HepG2 (cell line): ENCODE data around the gene TEKT5. TPM values are rescaled to one million over a fixed set of nuclear protein-coding genes. Genes with fewer than 3 reads are reported as not detected.

Source experiments
- ATF3 ChIP-seq: sonication (generic); formaldehyde crosslinking; IDR thresholded peaks from 2 replicates; pipeline ENCODE4 v1.4.0; 2020; ENCODE audit warnings: missing genetic modification reagents
- FOSL1 ChIP-seq: sonication (generic); formaldehyde crosslinking; IDR thresholded peaks from 2 replicates; pipeline ENCODE4 v1.9.0; 2021; ENCODE audit warnings: missing genetic modification reagents, borderline replicate concordance
- GATA4 ChIP-seq: sonication (generic); IDR thresholded peaks from 2 replicates; pipeline ENCODE4 v1.6.1; 2016; ENCODE audit warnings: antibody characterized with exemption, low read depth, borderline replicate concordance
- HBP1 ChIP-seq: IDR thresholded peaks from 2 replicates; pipeline ENCODE4 v1.6.1; 2016; ENCODE audit warnings: low read depth, control low read depth
- HOXA9 ChIP-seq: sonication (generic); formaldehyde crosslinking; IDR thresholded peaks from 2 replicates; pipeline ENCODE4 v1.8.1; 2022; ENCODE audit warnings: missing genetic modification reagents, mild to moderate bottlenecking, moderate library complexity, borderline replicate concordance
- IKZF4 ChIP-seq: sonication (generic); formaldehyde crosslinking; IDR thresholded peaks from 2 replicates; pipeline ENCODE4 v1.5.1; 2020; ENCODE audit warnings: borderline replicate concordance, mild to moderate bottlenecking, low read depth, missing genetic modification reagents; ENCODE audit errors: not compliant biosample characterization
- MEF2D ChIP-seq: sonication (generic); formaldehyde crosslinking; IDR thresholded peaks from 2 replicates; pipeline ENCODE4 v1.5.1; 2020; ENCODE audit warnings: mild to moderate bottlenecking, missing genetic modification reagents
- MXI1 ChIP-seq: IDR thresholded peaks from 3 replicates; pipeline ENCODE4 v1.6.1; 2012; ENCODE audit warnings: low read depth, low read length, inconsistent platforms, borderline replicate concordance
- PAF1 ChIP-seq: IDR thresholded peaks from 2 replicates; pipeline ENCODE4 v1.6.1; 2016; ENCODE audit warnings: missing genetic modification reagents, missing compliant biosample characterization
- REL ChIP-seq: sonication (generic); formaldehyde crosslinking; conservative IDR thresholded peaks from 2 replicates; pipeline ENCODE4 v1.8.0; 2022; ENCODE audit warnings: mild to moderate bottlenecking, missing genetic modification reagents, moderate library complexity
- SRY ChIP-seq: sonication (generic); formaldehyde crosslinking; IDR thresholded peaks from 2 replicates; pipeline ENCODE4 v1.8.0; 2022; ENCODE audit warnings: mild to moderate bottlenecking, missing genetic modification reagents
- TBP ChIP-seq: sonication (generic); formaldehyde crosslinking; IDR thresholded peaks from 2 replicates; pipeline ENCODE4 v1.5.0; 2020; ENCODE audit warnings: missing genetic modification reagents
- XRCC5 ChIP-seq: fragments of 200-400 bp; formaldehyde crosslinking; optimal IDR thresholded peaks from 2 replicates; pipeline ENCODE3; 2017; ENCODE audit warnings: mild to moderate bottlenecking, low read length
- ZNF136 ChIP-seq: sonication (generic); formaldehyde crosslinking; IDR thresholded peaks from 2 replicates; pipeline ENCODE4 v1.8.1; 2022; ENCODE audit warnings: low read depth, mild to moderate bottlenecking, moderate library complexity, missing genetic modification reagents
- ZNF138 ChIP-seq: sonication (generic); formaldehyde crosslinking; IDR thresholded peaks from 2 replicates; pipeline ENCODE4 v1.5.0; 2020; ENCODE audit warnings: mild to moderate bottlenecking, low read depth, missing genetic modification reagents
- ZNF350 ChIP-seq: sonication (generic); formaldehyde crosslinking; IDR thresholded peaks from 2 replicates; pipeline ENCODE4 v1.4.0; 2020; ENCODE audit warnings: mild to moderate bottlenecking, low read depth, missing genetic modification reagents, borderline replicate concordance
- ZNF382 ChIP-seq: sonication (generic); formaldehyde crosslinking; IDR thresholded peaks from 2 replicates; pipeline ENCODE4 v1.5.0; 2020; ENCODE audit warnings: missing genetic modification reagents, mild to moderate bottlenecking, borderline replicate concordance
- ZNF383 ChIP-seq: sonication (generic); formaldehyde crosslinking; IDR thresholded peaks from 2 replicates; pipeline ENCODE4 v1.4.0; 2020; ENCODE audit warnings: missing genetic modification reagents, mild to moderate bottlenecking, borderline replicate concordance
- ZNF460 ChIP-seq: sonication (generic); formaldehyde crosslinking; IDR thresholded peaks from 2 replicates; pipeline ENCODE4 v1.5.1; 2020; ENCODE audit warnings: missing genetic modification reagents, mild to moderate bottlenecking, borderline replicate concordance
- ZNF510 ChIP-seq: sonication (generic); formaldehyde crosslinking; IDR thresholded peaks from 2 replicates; pipeline ENCODE4 v1.4.0; 2020; ENCODE audit warnings: low read depth, mild to moderate bottlenecking, missing genetic modification reagents
- ZNF879 ChIP-seq: sonication (generic); formaldehyde crosslinking; IDR thresholded peaks from 2 replicates; pipeline ENCODE4 v1.8.1; 2023; ENCODE audit warnings: missing genetic modification reagents
- ZSCAN9 ChIP-seq: IDR thresholded peaks from 2 replicates; pipeline ENCODE4 v1.6.1; 2016; ENCODE audit warnings: borderline replicate concordance
- ZXDC ChIP-seq: sonication (generic); formaldehyde crosslinking; IDR thresholded peaks from 2 replicates; pipeline ENCODE4 v1.5.0; 2020; ENCODE audit warnings: mild to moderate bottlenecking, missing genetic modification reagents
- polyA plus RNA-seq, 8 experiments: library from polyadenylated mRNA; depleted of rRNA in 3 of 8; stranded (reverse) in 7 of 8; unstranded in 1 of 8; fragments of >200 nt; fragmentation: Illumina TruSeq in 4 of 8; extraction: Trizol in 4 of 8; gene quantifications; 2 replicates each; pipeline versions ENCODE4 v1.2.1 to v1.2.3, GENCODE V29; 2011 to 2016; ENCODE audit warnings: low read depth in 4 of 8, missing spikeins in 1 of 8, mixed read lengths in 1 of 8; ENCODE audit not compliant: insufficient read depth in 1 of 8
- total RNA-seq, 5 experiments: library from RNA; depleted of rRNA; stranded (reverse); fragments of >200 nt; fragmentation: Illumina TruSeq; extraction: Trizol; gene quantifications; 2 replicates each; pipeline ENCODE4 v1.2.3, GENCODE V29; 2016; ENCODE audit warnings: low read depth in 1 of 5

TEKT5 gene
- total and polyA plus RNA-seq, 2 of the 13 experiments (the other 11 are each of a cell fraction or from before 2014, with no cell fraction given), result 0.16 TPM; not detected in 1

- TF ChIP-seq HBP1 (peak; percentile 24; the same call in 1 of the 2 replicates), ZNF510 (no peak), PAF1 (CRISPR knock-in tag) (no peak), ZNF136 (CRISPR knock-in tag) (0 out of 2 replicates have a peak, but pooled peaks have one; percentile 28), MEF2D (no peak; the same call in 1 of the 2 replicates), MXI1 (no peak), SRY (CRISPR knock-in tag) (no peak), ZNF138 (no peak), ZNF382 (no peak), REL (CRISPR knock-in tag) (no peak), ZSCAN9 (peak; percentile 38; the same call in 1 of the 2 replicates), IKZF4 (no peak), XRCC5 (no peak), ZXDC (0 out of 2 replicates have a peak, but pooled peaks have one; percentile 28), ZNF879 (CRISPR knock-in tag) (no peak), HOXA9 (CRISPR knock-in tag) (no peak), FOSL1 (no peak), GATA4 (peak; percentile 96), TBP (CRISPR knock-in tag) (no peak), ZNF350 (CRISPR knock-in tag) (peak; percentile 24; the same call in 1 of the 2 replicates), ZNF383 (no peak), ATF3 (CRISPR knock-in tag) (no peak), ZNF460 (CRISPR knock-in tag) (no peak)
These were observed 52.5 kb downstream of the TEKT5 start (continued) for GRCh38 chr16:10641953-10642949.
